Cardiac muscle cell (in vitro differentiated cells and primary cell): ENCODE results near the gene HDDC3. TPM values are rescaled to one million over a fixed set of nuclear protein-coding genes. Genes with fewer than 3 reads are reported as not detected.

Experiments
- DNase-seq, 2 donors: peaks; one replicate each; pipeline versions ENCODE4 v3.0.0 to v3.0.0-alpha.2; 2010 to 2017; ENCODE audit warnings: low read depth in 1 of 2, low spot score in 1 of 2
- H3K27ac ChIP-seq: fragments of 200-600 bp; sonication (generic); 2 replicates; pipeline ENCODE4 v1.5.1; 2016
- H3K27me3 ChIP-seq: fragments of 200-600 bp; sonication (generic); 2 replicates; pipeline ENCODE4 v1.6.0; 2016; ENCODE audit warnings: control low read depth
- H3K36me3 ChIP-seq: fragments of 200-600 bp; sonication (generic); 2 replicates; pipeline ENCODE4 v1.5.1; 2016; ENCODE audit warnings: control low read depth
- H3K4me1 ChIP-seq: fragments of 200-600 bp; sonication (generic); 2 replicates; pipeline ENCODE4 v1.8.1; 2017; ENCODE audit warnings: low read depth, mild to moderate bottlenecking, mixed run types
- H3K4me3 ChIP-seq: fragments of 200-600 bp; sonication (generic); 2 replicates; pipeline ENCODE4 v1.5.1; 2016; ENCODE audit warnings: mild to moderate bottlenecking
- H3K9me3 ChIP-seq: fragments of 200-600 bp; sonication (generic); 2 replicates; pipeline ENCODE4 v1.5.1; 2017; ENCODE audit warnings: low read depth, mild to moderate bottlenecking, control low read depth
- polyA plus RNA-seq: library from polyadenylated mRNA; unstranded; fragments of >200 nt; fragmentation: Nextera tagmentation; extraction: Ambion mirVana; gene quantifications from 2 replicates; pipeline ENCODE4 v1.2.1, GENCODE V29; 2016
- total RNA-seq: library from RNA; depleted of rRNA; stranded (reverse); fragments of >200 nt; gene quantifications from 2 replicates; pipeline ENCODE4 v1.2.3, GENCODE V29; 2016
- TF ChIP-seq, protein P1 (sequence below): IDR thresholded peaks from 2 replicates; pipeline ENCODE4 v1.5.1; 2012; ENCODE audit warnings: low read depth, mild to moderate bottlenecking, low read length

Gene HDDC3, protein sequence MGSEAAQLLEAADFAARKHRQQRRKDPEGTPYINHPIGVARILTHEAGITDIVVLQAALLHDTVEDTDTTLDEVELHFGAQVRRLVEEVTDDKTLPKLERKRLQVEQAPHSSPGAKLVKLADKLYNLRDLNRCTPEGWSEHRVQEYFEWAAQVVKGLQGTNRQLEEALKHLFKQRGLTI
- total RNA-seq (31.2 and 32.5 TPM in 2 replicates), polyA plus RNA-seq (22.5 and 24.9 TPM in 2 replicates)

DNA sequence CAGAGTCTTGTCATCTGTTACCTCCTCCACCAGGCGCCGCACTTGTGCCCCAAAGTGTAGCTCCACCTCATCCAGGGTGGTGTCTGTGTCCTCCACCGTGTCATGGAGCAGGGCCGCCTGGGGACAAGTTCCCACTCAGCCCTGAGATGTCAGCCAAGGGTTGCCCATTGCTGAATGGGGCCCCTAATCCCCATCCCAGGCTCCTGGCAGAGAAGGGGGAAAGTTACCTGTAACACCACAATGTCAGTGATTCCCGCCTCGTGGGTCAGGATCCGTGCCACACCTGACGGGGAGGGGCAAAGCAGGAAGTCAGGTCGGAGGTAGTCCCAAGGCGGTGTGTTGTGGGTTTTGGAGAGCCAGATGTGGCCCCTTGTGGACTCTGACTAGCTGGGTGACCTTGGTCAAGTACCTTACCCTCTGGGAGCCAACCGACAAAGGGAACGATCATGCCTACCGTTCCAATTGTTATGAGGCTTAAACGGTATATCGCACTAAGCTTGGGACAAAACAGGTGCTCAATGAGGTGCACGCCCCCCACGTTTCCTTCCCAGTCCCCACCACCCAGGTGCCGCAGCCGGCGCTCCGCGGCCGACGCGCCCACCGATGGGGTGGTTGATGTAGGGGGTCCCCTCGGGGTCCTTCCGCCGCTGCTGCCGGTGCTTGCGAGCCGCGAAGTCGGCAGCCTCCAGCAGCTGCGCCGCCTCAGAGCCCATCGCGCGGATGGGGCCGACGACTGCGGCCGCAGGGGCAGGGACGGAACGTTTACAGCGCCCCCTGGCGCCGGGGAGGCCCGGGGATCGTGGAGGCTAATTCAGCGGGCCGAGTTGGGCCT is at the start of gene HDDC3:
TSS of gene HDDC3 (minus strand) at position 722 of the 832 bp plus-strand sequence. CDS start at position 713, 9 bp downstream.
- no peaks in the 10 kb centered on the region for H3K9me3 ChIP-seq
- H3K27ac ChIP-seq, result peak within 1 kb of the TSS; percentile 51
- peak within 1 kb of the TSS; percentile 66 for H3K4me3 ChIP-seq
- TF ChIP-seq, protein P1, sequence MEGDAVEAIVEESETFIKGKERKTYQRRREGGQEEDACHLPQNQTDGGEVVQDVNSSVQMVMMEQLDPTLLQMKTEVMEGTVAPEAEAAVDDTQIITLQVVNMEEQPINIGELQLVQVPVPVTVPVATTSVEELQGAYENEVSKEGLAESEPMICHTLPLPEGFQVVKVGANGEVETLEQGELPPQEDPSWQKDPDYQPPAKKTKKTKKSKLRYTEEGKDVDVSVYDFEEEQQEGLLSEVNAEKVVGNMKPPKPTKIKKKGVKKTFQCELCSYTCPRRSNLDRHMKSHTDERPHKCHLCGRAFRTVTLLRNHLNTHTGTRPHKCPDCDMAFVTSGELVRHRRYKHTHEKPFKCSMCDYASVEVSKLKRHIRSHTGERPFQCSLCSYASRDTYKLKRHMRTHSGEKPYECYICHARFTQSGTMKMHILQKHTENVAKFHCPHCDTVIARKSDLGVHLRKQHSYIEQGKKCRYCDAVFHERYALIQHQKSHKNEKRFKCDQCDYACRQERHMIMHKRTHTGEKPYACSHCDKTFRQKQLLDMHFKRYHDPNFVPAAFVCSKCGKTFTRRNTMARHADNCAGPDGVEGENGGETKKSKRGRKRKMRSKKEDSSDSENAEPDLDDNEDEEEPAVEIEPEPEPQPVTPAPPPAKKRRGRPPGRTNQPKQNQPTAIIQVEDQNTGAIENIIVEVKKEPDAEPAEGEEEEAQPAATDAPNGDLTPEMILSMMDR, result peak; percentile 87
- H3K4me1 ChIP-seq, result peaks cover 6% of the 10 kb centered on the region
- H3K36me3 ChIP-seq, result no peaks in the 10 kb centered on the region
- no peaks in the 10 kb centered on the region for H3K27me3 ChIP-seq
- DNase-seq, result peak; percentile 88 to 91

DNA sequence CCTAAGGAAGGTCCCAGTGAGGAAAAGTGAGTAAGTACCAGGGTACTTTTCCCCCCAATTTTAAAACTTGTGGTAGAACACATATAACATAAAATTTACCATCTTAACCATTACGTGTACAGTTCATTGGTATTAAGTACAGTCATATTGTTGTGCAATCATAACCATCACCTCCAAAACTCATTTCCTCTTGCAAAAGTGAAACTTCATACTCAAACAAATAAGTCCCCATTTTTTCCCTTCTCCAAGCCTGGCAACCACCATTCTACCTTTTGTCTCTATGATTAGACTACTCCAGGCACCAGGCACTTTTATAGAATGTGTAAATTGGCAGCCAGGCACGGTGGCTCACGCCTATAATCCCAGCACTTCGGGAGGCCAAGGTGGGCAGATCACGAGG is 49.8 kb upstream of the HDDC3 start:
- TF ChIP-seq, protein P1, result no peak
- no peaks in the 10 kb centered on the region for H3K27me3 ChIP-seq
- no peak overlapping the region for H3K27ac ChIP-seq
- H3K4me3 ChIP-seq, result no peak overlapping the region
- peaks cover under 1% of the 10 kb centered on the region for H3K4me1 ChIP-seq
- peaks cover 27% of the 10 kb centered on the region for H3K36me3 ChIP-seq
- peak in 1 of 2 donors; percentile 62 for DNase-seq
- H3K9me3 ChIP-seq, result no peaks in the 10 kb centered on the region

DNA sequence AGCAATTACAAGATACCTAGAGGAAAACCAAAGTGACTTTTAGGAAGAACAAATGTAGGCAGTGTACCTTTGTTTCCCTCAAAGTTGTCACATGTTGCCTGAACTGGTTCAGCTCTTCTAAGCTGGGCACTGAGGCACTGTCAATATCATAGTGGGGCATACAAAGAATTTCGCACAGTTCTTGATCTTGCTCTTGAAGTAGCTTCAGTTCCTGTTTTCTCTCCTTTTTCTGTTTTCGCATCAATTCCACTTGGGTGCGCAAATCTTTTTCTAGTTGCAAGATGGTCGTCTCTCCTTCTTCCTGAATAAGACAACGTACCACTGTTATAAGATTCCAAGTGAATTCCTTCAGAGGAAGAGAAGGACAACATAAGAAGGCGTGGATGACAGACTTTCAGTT is 49.3 kb upstream of the HDDC3 start:
- no peaks in the 10 kb centered on the region for H3K4me1 ChIP-seq
- no peaks in the 10 kb centered on the region for H3K27me3 ChIP-seq
- no peak overlapping the region for H3K27ac ChIP-seq
- no peak overlapping the region for H3K4me3 ChIP-seq
- DNase-seq, result no peak
- no peaks in the 10 kb centered on the region for H3K9me3 ChIP-seq
- TF ChIP-seq, protein P1, result no peak
- peaks cover 27% of the 10 kb centered on the region for H3K36me3 ChIP-seq

DNA sequence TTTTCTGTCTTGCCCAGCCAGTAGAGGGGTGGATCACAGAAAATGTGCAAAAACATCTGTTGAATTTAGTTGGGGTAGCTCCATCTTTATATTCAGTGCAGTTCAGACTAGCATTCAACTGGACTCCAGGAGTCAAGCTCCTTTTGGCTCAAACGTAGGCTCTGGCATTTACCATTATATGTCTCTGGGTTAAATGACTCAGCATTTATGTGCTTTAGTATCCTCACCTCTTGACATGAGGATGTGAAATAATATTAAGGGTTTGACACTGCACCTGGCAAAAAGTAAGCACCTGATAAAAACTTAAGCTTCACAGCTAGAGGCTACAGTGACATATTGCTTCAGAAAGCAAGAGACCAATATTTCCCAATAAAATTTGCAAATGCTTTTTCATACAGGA is 47.2 kb upstream of the HDDC3 start:
- no peak for DNase-seq
- H3K4me1 ChIP-seq, result no peaks in the 10 kb centered on the region
- no peaks in the 10 kb centered on the region for H3K27me3 ChIP-seq
- H3K27ac ChIP-seq, result no peak overlapping the region
- TF ChIP-seq, protein P1, result no peak
- no peak overlapping the region for H3K4me3 ChIP-seq
- H3K36me3 ChIP-seq, result peaks cover 43% of the 10 kb centered on the region
- no peaks in the 10 kb centered on the region for H3K9me3 ChIP-seq

DNA sequence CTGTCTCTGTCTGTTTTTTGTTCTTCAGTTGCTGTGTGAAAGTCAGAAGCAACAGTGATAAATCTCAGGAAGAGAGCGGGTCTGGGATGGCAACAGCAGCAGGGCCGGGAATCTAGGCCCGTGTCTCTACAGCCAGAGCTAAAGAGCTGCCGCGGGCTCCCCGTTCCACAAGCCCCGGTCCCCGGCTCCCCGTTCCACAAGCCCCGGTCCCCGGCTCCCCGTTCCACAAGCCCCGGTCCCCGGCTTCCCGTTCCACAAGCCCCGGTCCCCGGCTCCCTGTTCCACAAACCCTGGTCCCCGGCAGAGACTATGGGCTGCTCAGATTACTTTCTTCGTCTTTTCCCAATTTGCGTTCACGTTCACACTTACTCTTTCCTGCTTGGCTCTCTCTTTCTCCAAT is 41.9 kb upstream of the HDDC3 start:
- Histone ChIP-seq H3K27ac (no peak overlapping the region), H3K4me1 (no peaks in the 10 kb centered on the region), H3K4me3 (no peak overlapping the region), H3K27me3 (no peaks in the 10 kb centered on the region), H3K36me3 (peaks cover 34% of the 10 kb centered on the region), H3K9me3 (no peaks in the 10 kb centered on the region)
- no peak for DNase-seq
- TF ChIP-seq, protein P1, result no peak
